GM23338 (cell line): Measurements from ENCODE around the gene PIM1. TPM values are rescaled to one million over a fixed set of nuclear protein-coding genes. Genes with fewer than 3 reads are reported as not detected.

Source experiments
- ATAC-seq: fragments of 200-7000 bp; cut with Tn5 transposase; 3 replicates; pipeline ENCODE4 v1.9.1; 2020
- DNase-seq: peaks from one replicate; pipeline ENCODE4 v3.0.0-alpha.2; 2015; ENCODE audit warnings: low spot score
- H2AFZ ChIP-seq: fragments of 200-600 bp; sonication (generic); 2 replicates; pipeline ENCODE4 v1.8.0; 2016; ENCODE audit warnings: antibody characterized with exemption, mild to moderate bottlenecking, moderate library complexity
- H3F3A ChIP-seq: fragments of 200-600 bp; sonication (generic); replicated peaks from 2 replicates; pipeline ENCODE4 v1.8.0; 2017; ENCODE audit warnings: antibody characterized with exemption, mixed run types, low read depth
- H3K27ac ChIP-seq: fragments of 200-600 bp; sonication (generic); 2 replicates; pipeline ENCODE4 v1.6.1; 2016; ENCODE audit warnings: low read depth
- H3K27me3 ChIP-seq: fragments of 200-600 bp; sonication (generic); 2 replicates; pipeline ENCODE4 v1.8.0; 2016; ENCODE audit warnings: mild to moderate bottlenecking, mixed run types, moderate library complexity; ENCODE audit not compliant: insufficient read depth
- H3K36me3 ChIP-seq: fragments of 200-600 bp; sonication (generic); 2 replicates; pipeline ENCODE4 v1.8.0; 2016; ENCODE audit warnings: mild to moderate bottlenecking; ENCODE audit not compliant: insufficient read depth
- H3K4me1 ChIP-seq: fragments of 200-600 bp; sonication (generic); 2 replicates; pipeline ENCODE4 v1.8.0; 2016; ENCODE audit warnings: mild to moderate bottlenecking, moderate library complexity; ENCODE audit not compliant: insufficient read depth
- H3K4me2 ChIP-seq: fragments of 200-600 bp; sonication (generic); 2 replicates; pipeline ENCODE4 v1.7.1; 2017; ENCODE audit warnings: mixed run types
- H3K4me3 ChIP-seq: fragments of 200-600 bp; sonication (generic); 2 replicates; pipeline ENCODE4 v1.6.1; 2016; ENCODE audit warnings: mixed run types
- H3K79me2 ChIP-seq: fragments of 200-600 bp; sonication (generic); replicated peaks from 2 replicates; pipeline ENCODE4 v1.8.0; 2017; ENCODE audit warnings: mild to moderate bottlenecking; ENCODE audit not compliant: insufficient read depth
- H3K9me2 ChIP-seq: fragments of 200-600 bp; sonication (generic); 2 replicates; pipeline ENCODE4 v1.8.0; 2017; ENCODE audit not compliant: insufficient read depth
- H4K20me1 ChIP-seq: fragments of 200-600 bp; sonication (generic); replicated peaks from 2 replicates; pipeline ENCODE4 v1.8.0; 2017; ENCODE audit warnings: mild to moderate bottlenecking; ENCODE audit not compliant: insufficient read depth
- H3K27ac Mint-ChIP-seq: 2 replicates; pipeline ENCODE4 v1.8.0; 2020; ENCODE audit warnings: inconsistent platforms, mild to moderate bottlenecking, moderate library complexity, mixed read lengths
- H3K27me3 Mint-ChIP-seq: 3 replicates; pipeline ENCODE4 v1.8.0; 2022; ENCODE audit warnings: low read depth, mild to moderate bottlenecking, moderate library complexity, mixed read lengths, inconsistent platforms; ENCODE audit not compliant: insufficient read depth, poor library complexity
- H3K36me3 Mint-ChIP-seq: 3 replicates; pipeline ENCODE4 v1.8.0; 2021; ENCODE audit warnings: low read depth, mild to moderate bottlenecking, inconsistent platforms, moderate library complexity, mixed read lengths
- H3K4me1 Mint-ChIP-seq: 3 replicates; pipeline ENCODE4 v1.8.0; 2020; ENCODE audit warnings: mild to moderate bottlenecking, inconsistent platforms, mixed read lengths
- H3K4me3 Mint-ChIP-seq: 3 replicates; pipeline ENCODE4 v1.8.0; 2021; ENCODE audit warnings: moderate library complexity, mild to moderate bottlenecking, inconsistent platforms, mixed read lengths
- H3K9me3 Mint-ChIP-seq: 3 replicates; pipeline ENCODE4 v1.8.0; 2020; ENCODE audit warnings: moderate library complexity, mild to moderate bottlenecking, inconsistent platforms, mixed read lengths
- CREB1 ChIP-seq: fragments of 250-450 bp; sonication (Bioruptor Pico); IDR thresholded peaks from 2 replicates; pipeline ENCODE4 v1.5.0; 2020; ENCODE audit warnings: low read depth, mild to moderate bottlenecking, moderate library complexity
- EZH2 ChIP-seq: fragments of 200-600 bp; sonication (generic); IDR thresholded peaks from one replicate; pipeline ENCODE4 v1.8.0; 2017; ENCODE audit warnings: antibody characterized with exemption, mild to moderate bottlenecking, low read depth; ENCODE audit not compliant: unreplicated experiment
- EZH2phosphoT487 ChIP-seq: fragments of 200-600 bp; sonication (generic); IDR thresholded peaks from one replicate; pipeline ENCODE4 v1.8.1; 2018; ENCODE audit warnings: antibody characterized with exemption; ENCODE audit not compliant: unreplicated experiment
- JUNB ChIP-seq: IDR thresholded peaks from one replicate; pipeline ENCODE4 v1.6.1; 2016; ENCODE audit warnings: antibody characterized with exemption; ENCODE audit not compliant: unreplicated experiment
- POLR2AphosphoS5 ChIP-seq: IDR thresholded peaks from 2 replicates; pipeline ENCODE4 v1.6.1; 2016; ENCODE audit warnings: antibody characterized with exemption, low read depth
- STAT1 ChIP-seq: IDR thresholded peaks from one replicate; pipeline ENCODE4 v1.6.1; 2016; ENCODE audit warnings: antibody characterized with exemption; ENCODE audit not compliant: unreplicated experiment
- ZNF114 ChIP-seq: fragments of 250-450 bp; sonication (Bioruptor Pico); IDR thresholded peaks from 2 replicates; pipeline ENCODE4 v1.5.0; 2020; ENCODE audit warnings: mild to moderate bottlenecking, moderate library complexity
- ZNF331 ChIP-seq: fragments of 250-450 bp; sonication (Bioruptor Pico); IDR thresholded peaks from 2 replicates; pipeline ENCODE4 v1.5.0; 2020; ENCODE audit warnings: low read depth, mild to moderate bottlenecking, moderate library complexity
- polyA plus RNA-seq: library from polyadenylated mRNA; unstranded; fragments of >200 nt; fragmentation: Nextera tagmentation; extraction: Ambion mirVana; gene quantifications from 2 replicates; pipeline ENCODE4 v1.2.1, GENCODE V29; 2016
- total RNA-seq: library from RNA; depleted of rRNA; stranded (reverse); fragments of >200 nt; shearing (Covaris generic); gene quantifications from 2 replicates; pipeline ENCODE4 v1.2.3, GENCODE V29; 2014
- TF ChIP-seq, protein P1 (sequence below): IDR thresholded peaks from one replicate; pipeline ENCODE4 v1.6.1; 2018; ENCODE audit warnings: antibody characterized with exemption; ENCODE audit not compliant: unreplicated experiment
- TF ChIP-seq, protein P2 (sequence below): fragments of 250-450 bp; sonication (Bioruptor Pico); IDR thresholded peaks from 2 replicates; pipeline ENCODE4 v1.5.0; 2020; ENCODE audit warnings: mild to moderate bottlenecking, moderate library complexity
- TF ChIP-seq, protein P3 (sequence below), 2 experiments: fragments of 200-600 bp in 1 of 2; sonication (generic) in 1 of 2; conservative IDR thresholded peaks; 2 replicates each; pipeline versions ENCODE4 v1.5.1 to v1.6.1; 2016 to 2017; ENCODE audit warnings: antibody characterized with exemption in 2 of 2, low read depth in 2 of 2, mild to moderate bottlenecking in 2 of 2, moderate library complexity in 1 of 2
- TF ChIP-seq, protein P4 (sequence below): IDR thresholded peaks from 2 replicates; pipeline ENCODE4 v1.6.1; 2016; ENCODE audit warnings: antibody characterized with exemption

Gene PIM1
- total and polyA plus RNA-seq, 2 experiments from 2014 or later: 46.0 to 74.2 TPM

DNA sequence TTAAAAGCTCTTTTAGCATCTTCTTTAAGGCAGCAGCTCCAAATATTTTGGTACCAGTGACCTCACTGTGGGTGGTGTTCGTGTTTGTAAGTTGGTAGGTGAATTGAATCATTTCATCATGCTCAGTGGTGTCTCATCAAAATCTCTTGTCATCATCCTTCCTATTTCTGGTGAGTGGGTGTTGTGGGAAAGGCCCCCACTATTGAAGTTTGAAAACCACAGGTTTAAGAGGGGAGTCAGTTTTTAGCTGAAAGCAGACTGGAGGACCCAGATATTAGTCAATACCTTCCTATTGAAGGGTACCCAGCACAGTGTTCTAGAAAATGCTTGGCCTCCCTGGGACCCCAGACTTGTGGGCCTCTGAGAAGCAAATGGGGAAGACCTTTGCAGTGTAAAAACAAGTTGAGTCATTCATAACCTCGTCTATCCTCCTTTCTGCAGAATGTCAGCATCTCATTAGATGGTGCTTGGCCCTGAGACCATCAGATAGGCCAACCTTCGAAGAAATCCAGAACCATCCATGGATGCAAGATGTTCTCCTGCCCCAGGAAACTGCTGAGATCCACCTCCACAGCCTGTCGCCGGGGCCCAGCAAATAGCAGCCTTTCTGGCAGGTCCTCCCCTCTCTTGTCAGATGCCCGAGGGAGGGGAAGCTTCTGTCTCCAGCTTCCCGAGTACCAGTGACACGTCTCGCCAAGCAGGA is 3.7 kb downstream of the PIM1 start:
- no peak for TF ChIP-seq EZH2
- no peak for TF ChIP-seq ZNF114 (CRISPR knock-in tag)
- no peak for TF ChIP-seq CREB1 (CRISPR knock-in tag)
- TF ChIP-seq, protein P1, sequence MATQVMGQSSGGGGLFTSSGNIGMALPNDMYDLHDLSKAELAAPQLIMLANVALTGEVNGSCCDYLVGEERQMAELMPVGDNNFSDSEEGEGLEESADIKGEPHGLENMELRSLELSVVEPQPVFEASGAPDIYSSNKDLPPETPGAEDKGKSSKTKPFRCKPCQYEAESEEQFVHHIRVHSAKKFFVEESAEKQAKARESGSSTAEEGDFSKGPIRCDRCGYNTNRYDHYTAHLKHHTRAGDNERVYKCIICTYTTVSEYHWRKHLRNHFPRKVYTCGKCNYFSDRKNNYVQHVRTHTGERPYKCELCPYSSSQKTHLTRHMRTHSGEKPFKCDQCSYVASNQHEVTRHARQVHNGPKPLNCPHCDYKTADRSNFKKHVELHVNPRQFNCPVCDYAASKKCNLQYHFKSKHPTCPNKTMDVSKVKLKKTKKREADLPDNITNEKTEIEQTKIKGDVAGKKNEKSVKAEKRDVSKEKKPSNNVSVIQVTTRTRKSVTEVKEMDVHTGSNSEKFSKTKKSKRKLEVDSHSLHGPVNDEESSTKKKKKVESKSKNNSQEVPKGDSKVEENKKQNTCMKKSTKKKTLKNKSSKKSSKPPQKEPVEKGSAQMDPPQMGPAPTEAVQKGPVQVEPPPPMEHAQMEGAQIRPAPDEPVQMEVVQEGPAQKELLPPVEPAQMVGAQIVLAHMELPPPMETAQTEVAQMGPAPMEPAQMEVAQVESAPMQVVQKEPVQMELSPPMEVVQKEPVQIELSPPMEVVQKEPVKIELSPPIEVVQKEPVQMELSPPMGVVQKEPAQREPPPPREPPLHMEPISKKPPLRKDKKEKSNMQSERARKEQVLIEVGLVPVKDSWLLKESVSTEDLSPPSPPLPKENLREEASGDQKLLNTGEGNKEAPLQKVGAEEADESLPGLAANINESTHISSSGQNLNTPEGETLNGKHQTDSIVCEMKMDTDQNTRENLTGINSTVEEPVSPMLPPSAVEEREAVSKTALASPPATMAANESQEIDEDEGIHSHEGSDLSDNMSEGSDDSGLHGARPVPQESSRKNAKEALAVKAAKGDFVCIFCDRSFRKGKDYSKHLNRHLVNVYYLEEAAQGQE: no peak
- TF ChIP-seq, protein P2, sequence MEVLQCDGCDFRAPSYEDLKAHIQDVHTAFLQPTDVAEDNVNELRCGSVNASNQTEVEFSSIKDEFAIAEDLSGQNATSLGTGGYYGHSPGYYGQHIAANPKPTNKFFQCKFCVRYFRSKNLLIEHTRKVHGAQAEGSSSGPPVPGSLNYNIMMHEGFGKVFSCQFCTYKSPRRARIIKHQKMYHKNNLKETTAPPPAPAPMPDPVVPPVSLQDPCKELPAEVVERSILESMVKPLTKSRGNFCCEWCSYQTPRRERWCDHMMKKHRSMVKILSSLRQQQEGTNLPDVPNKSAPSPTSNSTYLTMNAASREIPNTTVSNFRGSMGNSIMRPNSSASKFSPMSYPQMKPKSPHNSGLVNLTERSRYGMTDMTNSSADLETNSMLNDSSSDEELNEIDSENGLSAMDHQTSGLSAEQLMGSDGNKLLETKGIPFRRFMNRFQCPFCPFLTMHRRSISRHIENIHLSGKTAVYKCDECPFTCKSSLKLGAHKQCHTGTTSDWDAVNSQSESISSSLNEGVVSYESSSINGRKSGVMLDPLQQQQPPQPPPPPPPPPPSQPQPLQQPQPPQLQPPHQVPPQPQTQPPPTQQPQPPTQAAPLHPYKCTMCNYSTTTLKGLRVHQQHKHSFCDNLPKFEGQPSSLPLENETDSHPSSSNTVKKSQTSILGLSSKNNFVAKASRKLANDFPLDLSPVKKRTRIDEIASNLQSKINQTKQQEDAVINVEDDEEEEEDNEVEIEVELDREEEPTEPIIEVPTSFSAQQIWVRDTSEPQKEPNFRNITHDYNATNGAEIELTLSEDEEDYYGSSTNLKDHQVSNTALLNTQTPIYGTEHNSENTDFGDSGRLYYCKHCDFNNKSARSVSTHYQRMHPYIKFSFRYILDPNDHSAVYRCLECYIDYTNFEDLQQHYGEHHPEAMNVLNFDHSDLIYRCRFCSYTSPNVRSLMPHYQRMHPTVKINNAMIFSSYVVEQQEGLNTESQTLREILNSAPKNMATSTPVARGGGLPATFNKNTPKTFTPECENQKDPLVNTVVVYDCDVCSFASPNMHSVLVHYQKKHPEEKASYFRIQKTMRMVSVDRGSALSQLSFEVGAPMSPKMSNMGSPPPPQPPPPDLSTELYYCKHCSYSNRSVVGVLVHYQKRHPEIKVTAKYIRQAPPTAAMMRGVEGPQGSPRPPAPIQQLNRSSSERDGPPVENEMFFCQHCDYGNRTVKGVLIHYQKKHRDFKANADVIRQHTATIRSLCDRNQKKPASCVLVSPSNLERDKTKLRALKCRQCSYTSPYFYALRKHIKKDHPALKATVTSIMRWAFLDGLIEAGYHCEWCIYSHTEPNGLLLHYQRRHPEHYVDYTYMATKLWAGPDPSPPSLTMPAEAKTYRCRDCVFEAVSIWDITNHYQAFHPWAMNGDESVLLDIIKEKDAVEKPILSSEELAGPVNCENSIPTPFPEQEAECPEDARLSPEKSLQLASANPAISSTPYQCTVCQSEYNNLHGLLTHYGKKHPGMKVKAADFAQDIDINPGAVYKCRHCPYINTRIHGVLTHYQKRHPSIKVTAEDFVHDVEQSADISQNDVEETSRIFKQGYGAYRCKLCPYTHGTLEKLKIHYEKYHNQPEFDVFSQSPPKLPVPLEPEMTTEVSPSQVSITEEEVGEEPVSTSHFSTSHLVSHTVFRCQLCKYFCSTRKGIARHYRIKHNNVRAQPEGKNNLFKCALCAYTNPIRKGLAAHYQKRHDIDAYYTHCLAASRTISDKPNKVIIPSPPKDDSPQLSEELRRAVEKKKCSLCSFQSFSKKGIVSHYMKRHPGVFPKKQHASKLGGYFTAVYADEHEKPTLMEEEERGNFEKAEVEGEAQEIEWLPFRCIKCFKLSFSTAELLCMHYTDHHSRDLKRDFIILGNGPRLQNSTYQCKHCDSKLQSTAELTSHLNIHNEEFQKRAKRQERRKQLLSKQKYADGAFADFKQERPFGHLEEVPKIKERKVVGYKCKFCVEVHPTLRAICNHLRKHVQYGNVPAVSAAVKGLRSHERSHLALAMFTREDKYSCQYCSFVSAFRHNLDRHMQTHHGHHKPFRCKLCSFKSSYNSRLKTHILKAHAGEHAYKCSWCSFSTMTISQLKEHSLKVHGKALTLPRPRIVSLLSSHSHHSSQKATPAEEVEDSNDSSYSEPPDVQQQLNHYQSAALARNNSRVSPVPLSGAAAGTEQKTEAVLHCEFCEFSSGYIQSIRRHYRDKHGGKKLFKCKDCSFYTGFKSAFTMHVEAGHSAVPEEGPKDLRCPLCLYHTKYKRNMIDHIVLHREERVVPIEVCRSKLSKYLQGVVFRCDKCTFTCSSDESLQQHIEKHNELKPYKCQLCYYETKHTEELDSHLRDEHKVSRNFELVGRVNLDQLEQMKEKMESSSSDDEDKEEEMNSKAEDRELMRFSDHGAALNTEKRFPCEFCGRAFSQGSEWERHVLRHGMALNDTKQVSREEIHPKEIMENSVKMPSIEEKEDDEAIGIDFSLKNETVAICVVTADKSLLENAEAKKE (CRISPR knock-in tag): no peak
- TF ChIP-seq POLR2AphosphoS5: no peak
- no peak for TF ChIP-seq JUNB
- TF ChIP-seq STAT1: no peak
- TF ChIP-seq ZNF331 (CRISPR knock-in tag): no peak
- TF ChIP-seq EZH2phosphoT487: no peak
- TF ChIP-seq, protein P3, sequence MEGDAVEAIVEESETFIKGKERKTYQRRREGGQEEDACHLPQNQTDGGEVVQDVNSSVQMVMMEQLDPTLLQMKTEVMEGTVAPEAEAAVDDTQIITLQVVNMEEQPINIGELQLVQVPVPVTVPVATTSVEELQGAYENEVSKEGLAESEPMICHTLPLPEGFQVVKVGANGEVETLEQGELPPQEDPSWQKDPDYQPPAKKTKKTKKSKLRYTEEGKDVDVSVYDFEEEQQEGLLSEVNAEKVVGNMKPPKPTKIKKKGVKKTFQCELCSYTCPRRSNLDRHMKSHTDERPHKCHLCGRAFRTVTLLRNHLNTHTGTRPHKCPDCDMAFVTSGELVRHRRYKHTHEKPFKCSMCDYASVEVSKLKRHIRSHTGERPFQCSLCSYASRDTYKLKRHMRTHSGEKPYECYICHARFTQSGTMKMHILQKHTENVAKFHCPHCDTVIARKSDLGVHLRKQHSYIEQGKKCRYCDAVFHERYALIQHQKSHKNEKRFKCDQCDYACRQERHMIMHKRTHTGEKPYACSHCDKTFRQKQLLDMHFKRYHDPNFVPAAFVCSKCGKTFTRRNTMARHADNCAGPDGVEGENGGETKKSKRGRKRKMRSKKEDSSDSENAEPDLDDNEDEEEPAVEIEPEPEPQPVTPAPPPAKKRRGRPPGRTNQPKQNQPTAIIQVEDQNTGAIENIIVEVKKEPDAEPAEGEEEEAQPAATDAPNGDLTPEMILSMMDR (conservative IDR thresholded peaks at IDR 0.05; ENCODE audit: low read depth in 2 of 2): no peak
- TF ChIP-seq, protein P4, sequence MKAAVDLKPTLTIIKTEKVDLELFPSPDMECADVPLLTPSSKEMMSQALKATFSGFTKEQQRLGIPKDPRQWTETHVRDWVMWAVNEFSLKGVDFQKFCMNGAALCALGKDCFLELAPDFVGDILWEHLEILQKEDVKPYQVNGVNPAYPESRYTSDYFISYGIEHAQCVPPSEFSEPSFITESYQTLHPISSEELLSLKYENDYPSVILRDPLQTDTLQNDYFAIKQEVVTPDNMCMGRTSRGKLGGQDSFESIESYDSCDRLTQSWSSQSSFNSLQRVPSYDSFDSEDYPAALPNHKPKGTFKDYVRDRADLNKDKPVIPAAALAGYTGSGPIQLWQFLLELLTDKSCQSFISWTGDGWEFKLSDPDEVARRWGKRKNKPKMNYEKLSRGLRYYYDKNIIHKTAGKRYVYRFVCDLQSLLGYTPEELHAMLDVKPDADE: no peak
- H3K27me3 ChIP-seq: no peaks in the 10 kb centered on the region
- no peak for DNase-seq
- no peak overlapping the region for H2AFZ ChIP-seq
- Mint-ChIP-seq H3K36me3 (peaks cover 49% of the 10 kb centered on the region), H3K4me1 (peaks cover 40% of the 10 kb centered on the region), H3K4me3 (peak overlapping the region; percentile 20; the same call in 1 of the 3 replicates), H3K27me3 (peaks cover 18% of the 10 kb centered on the region), H3K27ac (no peak overlapping the region), H3K9me3 (peaks cover 2% of the 10 kb centered on the region; the same call in 2 of the 3 replicates)
- H3K4me1 ChIP-seq: peaks cover 11% of the 10 kb centered on the region
- 0 out of 2 replicates have a peak overlapping the region, but pooled peaks have one; percentile 64 for H3K4me3 ChIP-seq
- ATAC-seq: no peak
- peaks cover 42% of the 10 kb centered on the region for H3K79me2 ChIP-seq
- H3K27ac ChIP-seq: peak overlapping the region; percentile 53; the same call in 1 of the 2 replicates
- H3K36me3 ChIP-seq: peaks cover 30% of the 10 kb centered on the region
- peak overlapping the region; percentile 73 for H3K4me2 ChIP-seq
- peaks cover 37% of the 10 kb centered on the region for H3F3A ChIP-seq
- peaks cover 30% of the 10 kb centered on the region for H4K20me1 ChIP-seq
- no peaks in the 10 kb centered on the region for H3K9me2 ChIP-seq
